ENCODE data around the gene MCMBP.
"Not testable (repeated sequence)": the region's sequence is repeated elsewhere in the genome, so short reads cannot be mapped to it uniquely, and the experiment has no call there.

The MCMBP gene, protein sequence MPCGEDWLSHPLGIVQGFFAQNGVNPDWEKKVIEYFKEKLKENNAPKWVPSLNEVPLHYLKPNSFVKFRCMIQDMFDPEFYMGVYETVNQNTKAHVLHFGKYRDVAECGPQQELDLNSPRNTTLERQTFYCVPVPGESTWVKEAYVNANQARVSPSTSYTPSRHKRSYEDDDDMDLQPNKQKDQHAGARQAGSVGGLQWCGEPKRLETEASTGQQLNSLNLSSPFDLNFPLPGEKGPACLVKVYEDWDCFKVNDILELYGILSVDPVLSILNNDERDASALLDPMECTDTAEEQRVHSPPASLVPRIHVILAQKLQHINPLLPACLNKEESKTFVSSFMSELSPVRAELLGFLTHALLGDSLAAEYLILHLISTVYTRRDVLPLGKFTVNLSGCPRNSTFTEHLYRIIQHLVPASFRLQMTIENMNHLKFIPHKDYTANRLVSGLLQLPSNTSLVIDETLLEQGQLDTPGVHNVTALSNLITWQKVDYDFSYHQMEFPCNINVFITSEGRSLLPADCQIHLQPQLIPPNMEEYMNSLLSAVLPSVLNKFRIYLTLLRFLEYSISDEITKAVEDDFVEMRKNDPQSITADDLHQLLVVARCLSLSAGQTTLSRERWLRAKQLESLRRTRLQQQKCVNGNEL

GRCh38 chr10:119872610-119872859 lies at the start of gene MCMBP:
Gene MCMBP (minus strand): TSS chr10:119872843. CDS start chr10:119872584, 259 bp downstream.
- no peak for DNase-seq

DNA sequence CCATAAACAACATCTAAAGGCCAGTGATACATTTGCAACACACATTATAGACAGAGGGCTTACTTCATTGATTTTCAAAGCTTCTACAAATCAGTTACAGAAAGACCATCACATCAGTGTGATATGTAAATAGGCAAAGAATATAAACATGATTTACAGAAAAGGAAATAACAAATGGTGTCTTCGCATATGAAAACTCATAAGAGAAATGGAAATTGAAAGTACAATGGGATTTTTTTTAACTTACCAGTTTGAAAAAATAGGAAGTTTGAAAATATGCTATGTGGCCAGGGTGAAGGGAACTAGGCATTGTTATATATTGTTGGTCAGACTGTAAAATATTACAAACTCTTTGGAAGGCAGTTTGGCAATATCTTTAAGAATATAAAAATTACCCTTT lies 47.2 kb upstream of the MCMBP start:
- no peak for DNase-seq

GRCh38 chr10:119919271-119919670 lies 46.6 kb upstream of the MCMBP start:
- DNase-seq = no peak

- no peak for DNase-seq
Measured at GRCh38 chr10:119917777-119918176, 45.1 kb upstream of the MCMBP start.

GRCh38 chr10:119910689-119911088 lies 38.0 kb upstream of the MCMBP start:
- DNase-seq = no peak

DNA sequence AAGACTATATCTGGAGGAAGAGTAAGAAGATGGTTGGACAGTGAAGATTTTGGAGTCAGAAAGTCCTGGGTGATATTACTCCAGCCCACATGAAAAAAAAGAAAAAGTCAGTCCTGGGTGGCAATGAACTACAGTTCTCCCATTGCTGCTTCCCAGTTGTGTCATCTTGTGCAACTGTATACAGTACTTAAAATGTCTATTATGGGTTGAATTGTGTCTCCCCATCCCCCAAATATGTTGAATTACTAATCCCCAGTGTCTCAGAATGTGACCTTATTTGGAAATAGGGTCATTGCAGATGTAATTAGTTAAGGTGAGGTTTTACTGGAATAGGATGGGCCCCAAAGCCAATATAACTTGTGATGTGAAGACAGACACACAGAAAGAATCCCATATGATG lies 35.5 kb upstream of the MCMBP start:
- no peak for DNase-seq

DNA sequence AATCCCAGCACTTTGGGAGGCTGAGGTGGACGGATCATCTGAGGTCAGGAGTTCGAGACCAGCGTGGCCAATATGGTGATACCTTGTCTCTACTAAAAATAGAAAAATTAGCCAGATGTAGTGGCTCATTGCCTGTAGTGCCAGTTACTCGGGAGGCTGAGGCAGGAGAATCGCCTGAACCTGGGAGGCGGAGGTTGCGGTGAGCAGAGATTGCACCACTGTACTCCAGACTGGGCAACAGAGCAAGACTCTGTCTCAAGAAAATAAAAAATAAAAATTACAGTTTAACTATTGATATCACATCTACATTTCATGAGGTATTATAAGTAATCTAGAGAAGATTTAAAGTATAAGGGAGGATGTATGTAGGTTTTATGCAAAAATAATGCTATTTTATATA lies 35.1 kb upstream of the MCMBP start:
- DNase-seq = not testable (repeated sequence)

- DNase-seq = no peak
Measured at GRCh38 chr10:119903946-119904666, 31.5 kb upstream of the MCMBP start.

- no peak for DNase-seq
Measured at GRCh38 chr10:119898577-119898976, 25.9 kb upstream of the MCMBP start.

GRCh38 chr10:119896937-119897770 lies 24.5 kb upstream of the MCMBP start:
- DNase-seq = peak in 1 of 2 experiments; percentile 12

- DNase-seq = no peak
Measured at GRCh38 chr10:119896061-119896655, 23.5 kb upstream of the MCMBP start.

GRCh38 chr10:119893845-119894427 lies 21.3 kb upstream of the MCMBP start:
- no peak for DNase-seq

- no peak for DNase-seq
Measured at GRCh38 chr10:119893074-119893473, 20.4 kb upstream of the MCMBP start.

GRCh38 chr10:119892188-119893065 lies 19.8 kb upstream of the MCMBP start, which contains the start of gene SEC23IP:
Gene SEC23IP (plus strand): TSS chr10:119892730. CDS start chr10:119892783, 53 bp downstream.
- DNase-seq = peak; percentile 95 to 97

GRCh38 chr10:119891849-119892187 lies 19.2 kb upstream of the MCMBP start:
- peak in 1 of 2 experiments; percentile 35 for DNase-seq

- not testable (repeated sequence) for DNase-seq
Measured at GRCh38 chr10:119890307-119890706, 17.7 kb upstream of the MCMBP start.

- not testable (repeated sequence) for DNase-seq
Measured at GRCh38 chr10:119889201-119889600, 16.6 kb upstream of the MCMBP start.

DNA sequence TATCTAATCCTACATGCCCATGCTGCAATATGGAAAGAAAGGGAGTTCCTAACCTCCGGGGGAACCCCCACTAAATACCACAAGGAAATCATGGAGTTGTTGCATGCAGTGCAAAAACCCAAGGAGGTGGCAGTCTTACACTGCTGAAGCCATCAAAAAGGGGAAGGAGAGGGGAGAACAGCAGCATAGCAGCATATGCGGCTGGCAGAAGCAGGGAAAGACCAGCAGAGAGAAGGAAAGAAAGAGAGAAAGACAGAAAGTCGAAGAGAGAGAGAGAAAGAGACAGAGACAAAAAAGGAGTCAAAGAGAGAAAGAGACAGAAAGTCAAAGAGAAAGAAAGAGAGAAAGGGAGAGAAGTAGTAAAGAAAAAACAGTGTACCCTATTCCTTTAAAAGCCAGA lies 16.1 kb upstream of the MCMBP start:
- not testable (repeated sequence) for DNase-seq

DNA sequence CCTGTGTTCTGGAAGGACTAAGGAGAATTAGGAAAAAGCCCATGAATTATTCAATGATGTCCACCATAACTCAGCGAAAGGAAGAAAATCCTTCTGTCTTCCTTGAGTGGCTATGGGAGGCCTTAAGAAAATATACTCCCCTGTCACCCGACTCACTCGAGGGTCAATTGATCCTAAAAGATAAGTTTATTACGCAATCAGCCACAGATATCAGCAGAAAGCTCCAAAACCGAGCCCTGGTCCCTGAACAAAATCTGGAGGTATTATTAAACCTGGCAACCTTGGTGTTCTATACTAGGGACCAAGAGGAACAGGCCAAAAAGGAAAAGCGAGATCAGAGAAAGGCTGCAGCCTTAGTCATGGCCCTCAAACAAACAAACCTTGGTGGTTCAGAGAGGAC lies 13.4 kb upstream of the MCMBP start:
- DNase-seq = not testable (repeated sequence)

GRCh38 chr10:119883901-119884611 lies 11.4 kb upstream of the MCMBP start:
- not testable (repeated sequence) for DNase-seq

Data from SHP77 (cell line).